ENCODE results near the gene ZFPM1.

Gene ZFPM1

DNA sequence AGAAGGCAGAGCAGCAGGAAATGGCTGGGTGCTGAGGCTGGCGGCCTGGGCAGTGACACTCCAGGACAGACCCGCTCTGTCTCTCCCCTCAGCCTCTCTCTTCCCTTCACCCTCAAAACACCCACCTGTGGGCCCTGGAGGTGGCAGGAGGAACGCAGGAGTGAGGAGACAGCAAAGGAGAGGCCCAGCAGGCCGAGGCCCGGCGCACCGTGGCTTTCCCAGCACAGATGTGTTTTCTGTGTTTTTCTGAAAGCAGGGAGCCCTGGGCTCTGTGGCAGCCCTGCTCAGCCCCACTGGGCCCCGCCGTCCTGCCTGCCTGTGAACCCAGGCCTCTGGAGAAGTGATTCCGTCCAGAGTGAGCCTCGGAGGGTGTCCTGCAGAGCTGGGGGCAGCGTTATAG is 39.8 kb upstream of the ZFPM1 start:
- TF ChIP-seq POLR2A (IDR thresholded peaks at IDR 0.05; ENCODE audit: low read depth, low read length): no peak
- DNase-seq (ENCODE audit: insufficient read length, low spot score): no peak
- FAIRE-seq: no peak

DNA sequence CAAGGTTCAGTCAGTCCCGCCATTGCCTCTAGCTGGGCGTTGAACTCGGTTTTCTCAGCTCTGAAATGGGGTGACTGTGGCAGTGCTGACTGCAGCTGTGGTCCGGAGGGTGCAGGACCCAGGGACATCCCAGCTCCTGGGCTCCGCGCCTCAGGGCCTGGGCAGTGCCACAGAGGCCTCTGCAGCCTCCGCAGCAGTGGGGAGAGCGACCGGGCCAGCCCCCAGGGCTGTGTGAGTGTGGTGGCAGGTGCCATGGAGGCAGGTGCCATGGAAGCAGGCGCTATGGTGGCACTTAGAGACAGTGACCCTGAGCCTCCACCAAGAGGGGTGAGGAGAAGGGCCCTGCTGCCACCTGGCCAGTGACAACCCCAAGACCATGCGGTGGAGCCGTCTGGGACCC is 39.4 kb upstream of the ZFPM1 start:
- TF ChIP-seq POLR2A (IDR thresholded peaks at IDR 0.05; ENCODE audit: low read depth, low read length): no peak
- DNase-seq (ENCODE audit: insufficient read length, low spot score): no peak
- FAIRE-seq: no peak

DNA sequence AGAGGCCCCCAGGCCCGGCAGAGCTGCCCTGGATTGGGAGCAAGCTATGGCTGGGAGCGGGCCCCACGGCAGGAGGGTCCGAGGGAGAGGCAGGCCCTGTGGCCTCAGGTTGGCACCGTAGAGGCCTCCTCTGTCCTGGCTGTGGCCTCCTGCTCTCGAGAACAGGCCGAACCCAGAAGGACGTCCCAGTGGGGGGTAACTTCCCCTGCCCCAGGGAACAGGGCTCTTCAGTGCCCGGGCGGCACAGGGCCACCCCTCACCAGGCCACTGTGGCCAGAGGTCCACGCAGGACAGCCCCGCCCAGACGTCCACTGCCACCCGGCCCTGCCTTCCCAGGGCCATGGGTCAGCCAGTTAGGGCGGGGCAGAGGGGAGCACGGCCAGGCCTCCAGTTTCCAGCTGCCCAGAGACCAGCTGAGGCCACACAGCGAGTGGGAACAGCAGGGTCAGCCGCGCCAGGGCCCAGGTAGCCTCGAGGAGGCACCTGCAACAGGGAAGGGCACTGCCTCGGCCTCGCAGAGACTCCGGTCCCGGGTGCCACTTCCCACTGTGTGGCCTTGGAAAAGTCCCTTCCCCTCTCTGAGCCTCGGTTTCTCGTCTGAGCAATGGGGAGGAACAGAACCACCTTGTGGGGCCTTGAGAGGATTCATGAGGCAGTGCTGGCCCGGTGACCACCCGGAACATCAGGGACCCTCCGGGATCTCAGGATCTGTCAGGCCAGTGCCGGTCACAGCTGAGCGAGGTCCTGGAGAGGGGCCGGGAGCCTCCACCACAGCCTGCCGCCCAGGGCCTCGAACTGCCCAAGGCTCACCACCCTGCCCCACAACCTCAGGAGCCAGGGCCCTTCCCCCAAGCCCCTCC is 38.3 kb upstream of the ZFPM1 start:
- no peak for DNase-seq (ENCODE audit: insufficient read length, low spot score)
- no peak for FAIRE-seq
- TF ChIP-seq POLR2A (IDR thresholded peaks at IDR 0.05; ENCODE audit: low read depth, low read length): no peak

DNA sequence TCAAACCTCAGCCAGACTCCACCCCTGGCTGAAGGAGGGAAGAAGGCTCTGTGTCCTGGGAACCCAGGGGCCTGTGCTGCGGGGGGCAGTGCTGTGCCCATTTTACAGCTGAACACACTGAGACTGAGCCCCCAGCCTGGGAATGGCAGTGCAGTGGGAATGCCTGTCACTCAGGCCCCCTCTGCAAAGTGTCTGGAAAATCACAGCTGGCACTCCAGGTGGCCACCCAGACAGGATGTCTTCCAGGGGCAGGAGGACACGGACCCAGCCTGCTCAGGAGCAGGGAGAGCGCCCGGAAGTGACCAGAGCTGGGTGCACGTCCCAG is 37.7 kb upstream of the ZFPM1 start:
- DNase-seq (ENCODE audit: insufficient read length, low spot score): no peak
- TF ChIP-seq POLR2A (IDR thresholded peaks at IDR 0.05; ENCODE audit: low read depth, low read length): no peak
- no peak for FAIRE-seq

DNA sequence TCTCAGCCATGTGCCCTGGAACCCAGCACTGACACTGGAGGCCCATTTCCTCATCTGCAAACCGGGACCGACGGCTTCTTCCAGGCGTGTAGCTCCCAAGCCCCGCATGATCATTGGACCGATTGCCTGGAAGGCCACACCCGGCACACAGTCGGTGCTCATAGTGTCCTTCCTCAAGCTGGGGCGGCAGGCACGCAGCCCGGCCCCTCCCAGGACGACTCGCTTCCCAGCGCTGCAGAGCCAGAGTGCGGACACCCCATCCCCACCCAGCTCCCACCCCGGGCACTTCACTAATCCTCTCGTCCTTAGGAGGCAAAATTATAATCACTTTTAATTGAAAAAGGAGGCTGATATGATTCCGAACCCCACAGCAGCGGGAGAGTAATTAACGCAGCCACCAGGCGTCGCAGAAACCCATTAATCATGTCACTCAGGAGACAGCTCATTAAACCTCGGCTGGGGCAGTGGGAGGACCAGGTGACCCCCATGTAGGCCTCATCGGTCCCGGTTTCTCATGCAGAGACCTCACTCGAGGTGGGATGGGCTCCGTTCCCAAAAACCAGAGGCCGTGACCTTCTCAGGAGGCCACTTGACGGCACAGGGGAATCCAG is 37.3 kb upstream of the ZFPM1 start:
- DNase-seq (ENCODE audit: insufficient read length, low spot score) (no peak), FAIRE-seq (no peak)
- TF ChIP-seq POLR2A (IDR thresholded peaks at IDR 0.05; ENCODE audit: low read depth, low read length): no peak

DNA sequence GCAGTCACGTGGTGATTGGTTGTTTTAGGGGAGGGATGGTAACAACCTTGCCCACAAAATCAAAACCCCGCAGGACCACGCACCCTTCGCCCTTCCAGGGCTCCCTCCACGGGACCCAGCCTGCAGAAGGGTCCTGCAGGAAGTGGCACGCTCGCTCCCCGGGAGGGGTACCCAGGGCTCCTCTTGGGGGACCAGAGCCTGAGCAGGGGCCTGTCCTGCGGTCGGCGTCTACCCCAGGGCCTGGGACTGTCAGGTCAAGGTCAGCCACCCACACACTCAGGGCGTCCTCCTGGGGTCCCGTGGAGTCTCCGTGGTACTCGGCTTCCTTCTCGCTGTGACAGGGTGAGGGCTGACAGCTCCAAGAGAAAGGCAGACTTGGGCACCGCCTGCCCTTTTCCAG is 36.4 kb upstream of the ZFPM1 start:
- no peak for DNase-seq (ENCODE audit: insufficient read length, low spot score)
- no peak for FAIRE-seq
- no peak for TF ChIP-seq POLR2A (IDR thresholded peaks at IDR 0.05; ENCODE audit: low read depth, low read length)

DNA sequence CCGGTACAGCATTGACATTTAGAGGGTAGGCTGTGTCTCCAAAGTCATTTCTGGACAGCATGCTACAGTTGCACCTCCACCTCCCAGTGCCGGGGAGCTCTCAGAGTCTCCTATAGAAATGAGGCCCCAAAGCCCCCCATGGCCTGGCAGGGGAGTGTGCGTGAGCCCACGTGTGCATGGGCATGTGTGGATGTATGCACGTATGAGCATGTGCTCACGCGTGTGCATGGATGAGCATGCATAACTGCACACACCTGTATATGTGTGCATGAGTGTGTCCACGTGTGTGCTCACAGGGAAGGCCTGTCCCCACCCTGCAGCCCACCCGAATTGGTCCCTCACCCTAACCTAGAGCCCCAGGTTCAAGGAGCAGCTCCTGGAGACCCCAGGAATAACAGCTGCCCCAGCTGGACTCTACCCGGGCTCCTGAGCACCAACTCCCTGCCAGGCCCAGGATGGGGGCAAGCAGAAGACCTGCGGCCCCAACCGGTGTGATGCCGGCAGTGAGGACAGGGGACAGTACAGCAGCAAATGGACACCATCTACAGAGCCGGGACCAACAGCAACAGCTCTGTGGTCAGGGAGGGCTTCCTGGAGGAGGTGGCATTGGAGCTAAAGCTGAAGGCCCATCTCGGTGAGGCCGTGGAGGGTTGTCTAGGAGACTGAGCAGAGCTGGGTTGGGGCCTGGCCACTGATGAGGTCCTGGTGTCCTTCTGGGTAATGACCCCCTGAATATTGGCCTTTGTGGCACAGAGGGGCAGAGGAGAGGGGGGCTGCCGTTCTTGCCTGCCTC is 35.2 kb upstream of the ZFPM1 start:
- no peak for TF ChIP-seq POLR2A (IDR thresholded peaks at IDR 0.05; ENCODE audit: low read depth, low read length)
- FAIRE-seq (no peak), DNase-seq (ENCODE audit: insufficient read length, low spot score) (no peak)

DNA sequence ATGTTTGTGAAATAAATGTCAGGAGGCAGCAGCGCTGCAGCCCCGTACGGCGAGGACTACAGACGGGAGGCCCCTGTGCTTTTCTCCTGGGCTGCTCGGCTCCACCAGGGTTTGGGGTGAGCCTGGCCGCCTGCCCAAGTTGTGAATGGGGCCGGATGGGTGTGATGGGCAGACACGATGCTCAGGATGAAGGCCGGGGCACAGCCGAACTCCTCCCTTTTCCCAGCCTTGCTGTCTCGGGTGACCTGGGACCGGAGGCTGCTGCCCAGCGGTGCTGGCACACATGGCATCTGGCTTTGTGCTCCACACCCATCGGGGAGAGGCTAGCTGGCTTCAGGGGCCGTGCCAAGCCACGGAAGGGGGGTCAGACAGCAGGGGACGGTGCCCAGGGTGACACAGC is 34.2 kb upstream of the ZFPM1 start:
- TF ChIP-seq POLR2A (IDR thresholded peaks at IDR 0.05; ENCODE audit: low read depth, low read length): no peak
- FAIRE-seq (no peak), DNase-seq (ENCODE audit: insufficient read length, low spot score) (no peak)

DNA sequence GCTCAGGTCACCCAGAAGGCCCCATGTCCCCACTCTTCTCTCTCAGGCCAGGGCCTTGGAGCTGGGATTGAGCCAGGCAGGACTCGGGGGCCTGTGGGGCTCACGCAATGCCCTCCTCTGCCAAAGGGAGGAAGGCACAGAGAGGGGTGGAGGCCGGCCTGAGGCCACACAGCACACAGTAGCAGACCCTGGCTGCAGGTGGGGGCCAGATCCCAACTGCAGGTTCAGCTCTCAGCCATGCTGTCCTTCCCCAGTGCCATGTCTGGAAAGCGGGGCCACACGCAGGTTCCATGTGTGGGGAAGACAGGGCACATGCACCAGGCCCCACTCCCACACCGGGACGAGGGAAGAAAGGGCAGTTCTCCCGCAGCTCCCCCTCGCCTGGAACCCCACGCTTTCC is 33.3 kb upstream of the ZFPM1 start:
- FAIRE-seq: no peak
- DNase-seq (ENCODE audit: insufficient read length, low spot score): no peak

DNA sequence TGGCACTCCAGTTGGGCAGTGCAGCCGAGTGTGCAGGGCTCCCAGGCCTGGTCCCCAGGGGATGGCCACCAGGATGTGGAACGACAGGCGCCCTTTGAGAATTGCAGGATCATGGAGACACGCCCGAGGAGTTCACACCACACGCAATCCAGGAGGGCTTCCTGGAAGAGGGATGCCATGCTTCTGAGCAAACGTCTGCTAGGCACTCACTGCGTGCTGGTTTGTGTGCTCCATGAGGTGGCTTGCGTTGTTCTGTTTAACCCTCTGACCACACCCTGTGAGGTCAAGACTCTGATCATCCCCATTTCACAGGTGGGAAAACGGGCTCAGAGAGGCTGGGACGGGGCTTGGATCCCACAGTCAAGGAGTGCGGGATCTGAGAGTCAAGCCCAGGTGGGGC is 32.6 kb upstream of the ZFPM1 start:
- TF ChIP-seq POLR2A (IDR thresholded peaks at IDR 0.05; ENCODE audit: low read depth, low read length): no peak
- no peak for FAIRE-seq
- DNase-seq (ENCODE audit: insufficient read length, low spot score): no peak

More for the DNA sequence above, 33.3 kb upstream of the ZFPM1 start:
- no peak for TF ChIP-seq POLR2A (IDR thresholded peaks at IDR 0.05; ENCODE audit: low read depth, low read length)

DNA sequence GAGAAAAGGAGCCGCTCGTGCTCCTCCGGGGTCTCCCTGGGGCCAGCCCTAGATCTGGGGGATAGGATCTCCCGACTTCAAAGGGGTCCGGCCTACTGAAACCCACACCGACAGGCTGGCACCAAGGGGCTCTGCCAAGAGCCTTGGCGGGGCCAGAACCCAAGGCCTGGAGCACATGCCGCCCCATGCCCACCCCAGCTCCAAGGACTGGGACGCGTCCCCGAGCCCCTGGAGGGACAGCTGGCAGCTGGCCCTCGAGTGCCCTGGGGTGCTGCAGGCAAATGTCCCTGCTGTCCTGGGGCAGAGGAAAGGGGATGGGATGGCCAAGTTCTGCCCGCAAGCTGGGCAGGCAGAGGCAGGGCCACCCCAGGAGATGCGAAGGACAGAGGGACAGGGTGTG is 31.8 kb upstream of the ZFPM1 start:
- FAIRE-seq (no peak), DNase-seq (ENCODE audit: insufficient read length, low spot score) (no peak)
- no peak for TF ChIP-seq POLR2A (IDR thresholded peaks at IDR 0.05; ENCODE audit: low read depth, low read length)

DNA sequence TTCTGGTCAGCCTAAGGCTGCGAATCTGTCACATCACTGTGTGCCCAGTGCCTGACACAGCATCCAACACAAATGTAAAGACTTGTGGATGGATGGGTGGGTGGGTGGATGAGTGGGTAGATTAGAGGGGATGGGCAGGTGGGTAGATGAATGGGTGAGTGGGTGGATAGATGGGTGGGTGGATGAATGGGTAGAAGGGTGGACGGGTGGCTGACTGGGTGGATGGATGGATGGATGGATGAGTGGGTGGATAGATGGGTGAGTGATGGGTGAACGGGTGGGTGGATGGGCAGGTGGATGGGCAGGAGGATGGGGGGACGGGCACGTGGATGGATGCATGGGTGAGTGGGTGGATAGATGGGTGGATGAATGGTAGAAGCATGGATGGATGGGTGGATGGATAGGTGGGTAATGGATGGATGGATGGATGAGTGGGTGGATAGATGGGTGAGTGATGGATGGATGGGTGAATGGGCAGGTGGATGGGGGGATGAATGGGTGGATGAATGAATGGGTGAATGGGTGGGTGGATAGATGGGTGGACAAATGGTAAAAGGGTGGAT is 31.1 kb upstream of the ZFPM1 start:
- FAIRE-seq: no peak
- no peak for DNase-seq (ENCODE audit: insufficient read length, low spot score)
- no peak for TF ChIP-seq POLR2A (IDR thresholded peaks at IDR 0.05; ENCODE audit: low read depth, low read length)

DNA sequence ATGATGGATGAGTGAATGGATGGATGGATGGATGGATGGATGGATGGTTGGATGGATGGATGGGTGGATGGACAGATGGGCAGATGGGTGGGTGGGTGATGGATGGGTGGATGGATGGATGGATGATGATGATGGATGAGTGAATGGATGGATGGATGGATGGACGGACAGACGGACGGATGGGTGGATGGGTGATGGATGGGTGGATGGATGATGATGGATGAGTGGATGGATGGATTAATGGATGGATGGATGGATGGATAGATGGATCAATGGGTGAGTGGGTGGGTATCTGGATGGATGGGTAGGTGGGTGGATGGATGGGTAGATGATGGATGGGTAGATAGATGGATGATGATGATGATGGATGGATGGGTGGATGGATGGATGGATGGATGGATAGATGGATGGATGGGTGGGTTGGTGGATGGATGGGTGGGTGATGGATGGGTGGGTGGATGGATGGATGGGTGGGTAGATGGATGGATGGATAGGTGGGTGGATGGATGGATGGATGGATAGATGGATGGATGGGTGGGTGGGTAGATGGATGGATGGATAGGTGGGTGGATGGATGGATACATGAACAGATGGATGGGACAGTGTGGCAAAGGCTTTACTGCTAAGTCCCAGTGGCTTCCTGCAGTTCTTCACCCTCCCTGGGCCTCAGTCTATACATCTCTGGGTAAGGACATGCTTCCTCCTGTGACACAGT is 30.2 kb upstream of the ZFPM1 start:
- no peak for TF ChIP-seq POLR2A (IDR thresholded peaks at IDR 0.05; ENCODE audit: low read depth, low read length)
- DNase-seq (ENCODE audit: insufficient read length, low spot score) (no peak), FAIRE-seq (no peak)

DNA sequence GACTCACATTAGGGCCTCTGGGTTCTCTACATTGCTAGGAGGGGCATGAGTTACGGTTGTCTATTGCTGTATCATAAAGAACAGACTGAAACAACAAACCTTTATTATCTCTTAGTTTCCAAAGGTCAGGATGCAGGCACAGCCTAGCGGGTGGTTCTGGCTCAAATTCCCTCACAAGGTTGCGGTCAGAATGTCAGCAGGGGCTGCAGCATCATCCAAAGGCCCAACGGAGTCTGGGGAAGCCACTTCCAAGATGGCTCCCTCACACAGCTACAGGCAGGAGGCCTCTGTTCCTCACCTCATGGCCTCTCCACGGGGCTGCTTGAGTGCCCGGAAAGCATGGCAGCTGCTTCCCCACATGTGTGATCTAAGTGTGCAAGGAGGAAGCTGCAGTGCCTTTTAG is 29.6 kb upstream of the ZFPM1 start:
- FAIRE-seq (no peak), DNase-seq (ENCODE audit: insufficient read length, low spot score) (no peak)
- no peak for TF ChIP-seq POLR2A (IDR thresholded peaks at IDR 0.05; ENCODE audit: low read depth, low read length)
